PC-3 (cell line): ENCODE results near the gene UNC93A. TPM values are rescaled to one million over a fixed set of nuclear protein-coding genes. Genes with fewer than 3 reads are reported as not detected.

Experiments
- ATAC-seq: fragments of 200-7000 bp; cut with Tn5 transposase; 2 replicates; pipeline ENCODE4 v1.9.1; 2020; ENCODE audit warnings: mild to moderate bottlenecking, moderate library complexity
- BruUV-seq: library from RNA; stranded (reverse); fragments of 400-500 nt; replicated peaks from 2 replicates; lab custom pipeline; 2021; lab: Mats Ljungman, UMichigan
- CTCF ChIA-PET: fragments of 300-600 bp; sonication (Branson Sonifier 250); formaldehyde crosslinking; loops from one replicate; lab custom pipeline; 2022; ENCODE audit warnings: antibody characterized with exemption; lab: Charles Lee
- POLR2A ChIA-PET: fragments of 300-600 bp; sonication (Branson Sonifier 250); formaldehyde crosslinking; loops from one replicate; lab custom pipeline; 2022; ENCODE audit warnings: antibody characterized with exemption; ENCODE audit not compliant: unreplicated experiment; lab: Charles Lee
- DNase-seq: peaks from one replicate; pipeline ENCODE4 v3.0.0-alpha.2; 2015
- H2AFZ ChIP-seq: fragments of 300-600 bp; sonication (generic); 2 replicates; pipeline ENCODE4 v1.6.0; 2016; ENCODE audit warnings: antibody characterized with exemption, low read length
- H3F3A ChIP-seq: fragments of 300-600 bp; sonication (generic); one replicate; pipeline ENCODE4 v1.6.0; 2017; ENCODE audit warnings: antibody characterized with exemption, low read length, control low read depth, mild to moderate bottlenecking; ENCODE audit not compliant: unreplicated experiment
- H3K27ac ChIP-seq: fragments of 300-600 bp; sonication (generic); 2 replicates; pipeline ENCODE4 v1.5.1; 2016; ENCODE audit warnings: mild to moderate bottlenecking, low read length
- H3K27me3 ChIP-seq: fragments of 300-600 bp; sonication (generic); 2 replicates; pipeline ENCODE4 v1.6.1; 2016; ENCODE audit warnings: low read length, mixed read lengths
- H3K36me3 ChIP-seq: fragments of 300-600 bp; sonication (generic); 2 replicates; pipeline ENCODE4 v1.6.1; 2016; ENCODE audit warnings: low read depth, mixed run types, low read length, mixed read lengths
- H3K4me1 ChIP-seq: fragments of 300-600 bp; sonication (generic); 2 replicates; pipeline ENCODE4 v1.5.1; 2016; ENCODE audit warnings: low read length; ENCODE audit not compliant: insufficient read depth
- H3K4me2 ChIP-seq: fragments of 300-600 bp; sonication (generic); 2 replicates; pipeline ENCODE4 v1.6.0; 2016; ENCODE audit warnings: low read length
- H3K4me3 ChIP-seq: fragments of 300-600 bp; sonication (generic); 2 replicates; pipeline ENCODE4 v1.5.1; 2016; ENCODE audit warnings: mild to moderate bottlenecking, low read length, mixed read lengths
- H3K79me2 ChIP-seq: fragments of 300-600 bp; sonication (generic); 2 replicates; pipeline ENCODE4 v1.6.1; 2017; ENCODE audit warnings: low read length, mixed read lengths
- H3K9ac ChIP-seq: fragments of 300-600 bp; sonication (generic); 2 replicates; pipeline ENCODE4 v1.6.0; 2016; ENCODE audit warnings: mild to moderate bottlenecking, low read length
- H3K9me2 ChIP-seq: fragments of 300-600 bp; sonication (generic); replicated peaks from 2 replicates; pipeline ENCODE4 v1.6.1; 2016; ENCODE audit warnings: mixed run types, low read length, mixed read lengths
- H3K9me3 ChIP-seq: fragments of 300-600 bp; sonication (generic); 2 replicates; pipeline ENCODE4 v1.6.1; 2016; ENCODE audit warnings: low read length, mixed read lengths
- H4K20me1 ChIP-seq: fragments of 300-600 bp; sonication (generic); 2 replicates; pipeline ENCODE4 v1.6.1; 2016; ENCODE audit warnings: low read length, mixed read lengths
- CTCF ChIP-seq: fragments of 300-600 bp; sonication (generic); conservative IDR thresholded peaks from 2 replicates; pipeline ENCODE4 v1.5.1; 2017; ENCODE audit warnings: antibody characterized with exemption, low read depth, mild to moderate bottlenecking, low read length
- EZH2 ChIP-seq: fragments of 300-600 bp; sonication (generic); IDR thresholded peaks from one replicate; pipeline ENCODE4 v1.6.1; 2017; ENCODE audit warnings: antibody characterized with exemption, mild to moderate bottlenecking, low read length; ENCODE audit not compliant: unreplicated experiment
- EZH2phosphoT487 ChIP-seq: fragments of 300-600 bp; sonication (generic); IDR thresholded peaks from 2 replicates; pipeline ENCODE4 v1.6.1; 2018; ENCODE audit warnings: mild to moderate bottlenecking, antibody characterized with exemption, low read length, borderline replicate concordance
- intact Hi-C: fragments of 100-400 bp; cut with micrococcal nuclease; formaldehyde crosslinking; loops from 2 replicates; pipeline ENCODE4 v1.9.0; 2023
- total RNA-seq: library from RNA; depleted of rRNA; stranded (reverse); fragments of >200 nt; gene quantifications from 2 replicates; pipeline ENCODE4 v1.2.3, GENCODE V29; 2014

UNC93A gene
- total RNA-seq, 1 experiment from 2014 or later = not detected

GRCh38 chr6:167272696-167273379, 18.3 kb upstream of the UNC93A start:
- ChIA-PET CTCF (no interaction called here), POLR2A (no interaction called here)
- no peak overlapping the region for H3K4me3 ChIP-seq
- intact Hi-C loops = no loop called here
- no TSS peak for BruUV-seq
- no peaks in the 10 kb centered on the region for H3F3A ChIP-seq
- H3K27me3 ChIP-seq = peaks cover 6% of the 10 kb centered on the region; the same call in 1 of the 2 replicates
- no peak overlapping the region for H3K9ac ChIP-seq
- H3K79me2 ChIP-seq = no peaks in the 10 kb centered on the region
- no peak overlapping the region for H3K4me2 ChIP-seq
- ATAC-seq (no peak), DNase-seq (no peak)
- H4K20me1 ChIP-seq = no peaks in the 10 kb centered on the region
- H3K4me1 ChIP-seq = no peaks in the 10 kb centered on the region
- H3K9me3 ChIP-seq = no peaks in the 10 kb centered on the region
- no peaks in the 10 kb centered on the region for H3K36me3 ChIP-seq
- no peak overlapping the region for H3K27ac ChIP-seq
- H2AFZ ChIP-seq = no peak overlapping the region
- H3K9me2 ChIP-seq = no peaks in the 10 kb centered on the region
- no peak for TF ChIP-seq EZH2
- TF ChIP-seq EZH2phosphoT487 = no peak
- no peak for TF ChIP-seq CTCF

- ChIA-PET POLR2A (no interaction called here), CTCF (no interaction called here)
- Histone ChIP-seq H3K4me2 (no peak overlapping the region), H3K36me3 (no peaks in the 10 kb centered on the region), H3K27me3 (peaks cover 14% of the 10 kb centered on the region), H3F3A (no peaks in the 10 kb centered on the region), H3K9ac (no peak overlapping the region), H3K79me2 (no peaks in the 10 kb centered on the region), H3K4me1 (no peaks in the 10 kb centered on the region), H2AFZ (no peak overlapping the region), H4K20me1 (no peaks in the 10 kb centered on the region), H3K9me3 (no peaks in the 10 kb centered on the region), H3K27ac (no peak overlapping the region), H3K4me3 (no peak overlapping the region), H3K9me2 (no peaks in the 10 kb centered on the region)
- no TSS peak for BruUV-seq
- intact Hi-C loops = no loop called here
- TF ChIP-seq EZH2phosphoT487 = no peak
- TF ChIP-seq EZH2 = no peak
- TF ChIP-seq CTCF = no peak
- DNase-seq = no peak
- no peak for ATAC-seq
Observed at GRCh38 chr6:167274270-167274669, 16.8 kb upstream of the UNC93A start.

GRCh38 chr6:167275001-167275400, 16.1 kb upstream of the UNC93A start:
- Histone ChIP-seq H3K9me2 (no peaks in the 10 kb centered on the region), H3K9ac (no peak overlapping the region), H3F3A (no peaks in the 10 kb centered on the region), H4K20me1 (no peaks in the 10 kb centered on the region), H3K27ac (no peak overlapping the region), H3K4me3 (no peak overlapping the region), H3K36me3 (no peaks in the 10 kb centered on the region), H3K9me3 (no peaks in the 10 kb centered on the region), H3K27me3 (peaks cover 14% of the 10 kb centered on the region), H2AFZ (no peak overlapping the region), H3K79me2 (no peaks in the 10 kb centered on the region), H3K4me1 (no peaks in the 10 kb centered on the region), H3K4me2 (no peak overlapping the region)
- no peak for TF ChIP-seq CTCF
- no peak for TF ChIP-seq EZH2
- no peak for TF ChIP-seq EZH2phosphoT487
- POLR2A ChIA-PET = no interaction called here
- BruUV-seq = no TSS peak
- no peak for DNase-seq
- no peak for ATAC-seq
- intact Hi-C loops = no loop called here
- CTCF ChIA-PET = no interaction called here
